ENCODE measurements around the gene ZFYVE16. TPM values are rescaled to one million over a fixed set of nuclear protein-coding genes. Genes with fewer than 3 reads are reported as not detected.
A peak's percentile ranks its signal among the peaks of the same experiment; 100 is the strongest.

Gene ZFYVE16
- 19.0 and 20.5 TPM in 2 replicates for total RNA-seq (2014; rRNA removed; shearing (Covaris generic))
- 14.9 and 15.8 TPM in 2 replicates for polyA plus RNA-seq (2016; fragmentation: Nextera tagmentation; extraction: Ambion mirVana)

GRCh38 chr5:80407735-80408483 is at the start of gene ZFYVE16:
Gene ZFYVE16 (plus strand): TSS chr5:80408064. CDS start chr5:80434148, 26,084 bp downstream.
- Histone ChIP-seq H3K9ac (peak within 1 kb of the TSS; percentile 93), H3K79me2 (ENCODE audit: insufficient read depth) (peaks cover 46% of the 10 kb centered on the region), H3K4me1 (ENCODE audit: insufficient read depth) (peaks cover 30% of the 10 kb centered on the region), H3K36me3 (ENCODE audit: low read depth) (no peaks in the 10 kb centered on the region), H3K9me2 (ENCODE audit: insufficient read depth) (no peaks in the 10 kb centered on the region), H3K4me3 (peak within 1 kb of the TSS; percentile 84), H3K4me2 (ENCODE audit: unreplicated experiment) (peak within 1 kb of the TSS; percentile 98), H2AFZ (peak within 1 kb of the TSS; percentile 92), H3K27ac (peak within 1 kb of the TSS; percentile 94), H3F3A (ENCODE audit: insufficient read depth) (peaks cover 6% of the 10 kb centered on the region; the same call in 1 of the 2 replicates), H4K20me1 (ENCODE audit: insufficient read depth) (no peaks in the 10 kb centered on the region), H3K9me3 (ENCODE audit: low read depth) (no peaks in the 10 kb centered on the region), H3K27me3 (replicated peaks; ENCODE audit: insufficient read depth) (no peaks in the 10 kb centered on the region)
- in situ Hi-C loops (cut with MboI): no loop called here
- TF ChIP-seq EZH2phosphoT487 (IDR thresholded peaks at IDR 0.05; ENCODE audit: insufficient read depth, low read depth) (no peak), EZH2 (IDR thresholded peaks at IDR 0.05; ENCODE audit: insufficient read depth, poor library complexity, severe bottlenecking) (no peak)
- DNase-seq: peak; percentile 99
- WGBS, 2 experiments (ENCODE audit: low coverage in 1 of 2, low lambda C conversion rate in 2 of 2, missing lambda C conversion rate in 2 of 2): 0 to 1% methylated on average over 52 to 54 of the region's 66 CpGs

- H3F3A ChIP-seq (ENCODE audit: insufficient read depth): no peaks in the 10 kb centered on the region
- no peak overlapping the region for H3K4me3 ChIP-seq
- DNase-seq: no peak
- H3K9ac ChIP-seq: no peak overlapping the region
- H3K4me2 ChIP-seq (ENCODE audit: unreplicated experiment): no peak overlapping the region
- no peak overlapping the region for H2AFZ ChIP-seq
- no peaks in the 10 kb centered on the region for H3K9me3 ChIP-seq (ENCODE audit: low read depth)
- H4K20me1 ChIP-seq (ENCODE audit: insufficient read depth): no peaks in the 10 kb centered on the region
- in situ Hi-C loops (cut with MboI): no loop called here
- TF ChIP-seq EZH2 (IDR thresholded peaks at IDR 0.05; ENCODE audit: insufficient read depth, poor library complexity, severe bottlenecking) (no peak), EZH2phosphoT487 (IDR thresholded peaks at IDR 0.05; ENCODE audit: insufficient read depth, low read depth) (no peak)
- H3K79me2 ChIP-seq (ENCODE audit: insufficient read depth): no peaks in the 10 kb centered on the region
- H3K4me1 ChIP-seq (ENCODE audit: insufficient read depth): no peaks in the 10 kb centered on the region
- no peaks in the 10 kb centered on the region for H3K9me2 ChIP-seq (ENCODE audit: insufficient read depth)
- no peaks in the 10 kb centered on the region for H3K36me3 ChIP-seq (ENCODE audit: low read depth)
- H3K27me3 ChIP-seq (replicated peaks; ENCODE audit: insufficient read depth): no peaks in the 10 kb centered on the region
- H3K27ac ChIP-seq: no peak overlapping the region
These were observed 46.9 kb upstream of the ZFYVE16 start for GRCh38 chr5:80360914-80361444.

- H4K20me1 ChIP-seq (ENCODE audit: insufficient read depth): no peaks in the 10 kb centered on the region
- in situ Hi-C loops (cut with MboI): no loop called here
- H3K27ac ChIP-seq: no peak overlapping the region
- no peaks in the 10 kb centered on the region for H3K27me3 ChIP-seq (replicated peaks; ENCODE audit: insufficient read depth)
- H3K9ac ChIP-seq: no peak overlapping the region
- H3K79me2 ChIP-seq (ENCODE audit: insufficient read depth): no peaks in the 10 kb centered on the region
- WGBS, 2 experiments (ENCODE audit: low coverage in 1 of 2, low lambda C conversion rate in 2 of 2, missing lambda C conversion rate in 2 of 2): 63 to 69% methylated on average over 6 of the region's 6 CpGs
- H3K4me2 ChIP-seq (ENCODE audit: unreplicated experiment): no peak overlapping the region
- no peaks in the 10 kb centered on the region for H3K9me2 ChIP-seq (ENCODE audit: insufficient read depth)
- no peak for TF ChIP-seq EZH2 (IDR thresholded peaks at IDR 0.05; ENCODE audit: insufficient read depth, poor library complexity, severe bottlenecking)
- no peak for TF ChIP-seq EZH2phosphoT487 (IDR thresholded peaks at IDR 0.05; ENCODE audit: insufficient read depth, low read depth)
- H3K9me3 ChIP-seq (ENCODE audit: low read depth): no peaks in the 10 kb centered on the region
- no peak for DNase-seq
- no peaks in the 10 kb centered on the region for H3K4me1 ChIP-seq (ENCODE audit: insufficient read depth)
- H3K4me3 ChIP-seq: no peak overlapping the region
- H3K36me3 ChIP-seq (ENCODE audit: low read depth): no peaks in the 10 kb centered on the region
- no peak overlapping the region for H2AFZ ChIP-seq
- H3F3A ChIP-seq (ENCODE audit: insufficient read depth): no peaks in the 10 kb centered on the region
These were observed 43.0 kb upstream of the ZFYVE16 start for GRCh38 chr5:80364892-80365291.

- no peak overlapping the region for H2AFZ ChIP-seq
- in situ Hi-C loops (cut with MboI): no loop called here
- H3K4me2 ChIP-seq (ENCODE audit: unreplicated experiment): no peak overlapping the region
- H3K27ac ChIP-seq: no peak overlapping the region
- H3K36me3 ChIP-seq (ENCODE audit: low read depth): no peaks in the 10 kb centered on the region
- no peaks in the 10 kb centered on the region for H4K20me1 ChIP-seq (ENCODE audit: insufficient read depth)
- DNase-seq: no peak
- H3K4me1 ChIP-seq (ENCODE audit: insufficient read depth): no peaks in the 10 kb centered on the region
- H3K27me3 ChIP-seq (replicated peaks; ENCODE audit: insufficient read depth): no peaks in the 10 kb centered on the region
- TF ChIP-seq EZH2phosphoT487 (IDR thresholded peaks at IDR 0.05; ENCODE audit: insufficient read depth, low read depth) (no peak), EZH2 (IDR thresholded peaks at IDR 0.05; ENCODE audit: insufficient read depth, poor library complexity, severe bottlenecking) (no peak)
- WGBS, 2 experiments (ENCODE audit: low coverage in 1 of 2, low lambda C conversion rate in 2 of 2, missing lambda C conversion rate in 2 of 2): 16% methylated on average over 4 of the region's 4 CpGs
- H3K4me3 ChIP-seq: no peak overlapping the region
- H3K9ac ChIP-seq: no peak overlapping the region
- no peaks in the 10 kb centered on the region for H3K9me3 ChIP-seq (ENCODE audit: low read depth)
- H3K79me2 ChIP-seq (ENCODE audit: insufficient read depth): no peaks in the 10 kb centered on the region
- H3F3A ChIP-seq (ENCODE audit: insufficient read depth): no peaks in the 10 kb centered on the region
- no peaks in the 10 kb centered on the region for H3K9me2 ChIP-seq (ENCODE audit: insufficient read depth)
These were observed 39.0 kb upstream of the ZFYVE16 start for GRCh38 chr5:80368661-80369480.
